HepG2 (cell line): ENCODE results near the gene SPAG9. TPM values are rescaled to one million over a fixed set of nuclear protein-coding genes. Genes with fewer than 3 reads are reported as not detected.

ENCODE experiments used
- ATAC-seq: fragments of 200-7000 bp; cut with Tn5 transposase; 3 replicates; pipeline ENCODE4 v1.9.1; 2020; ENCODE audit warnings: mild to moderate bottlenecking, moderate library complexity
- BruUV-seq: library from RNA; stranded (reverse); fragments of 400-500 nt; replicated peaks from 2 replicates; lab custom pipeline; 2021; lab: Mats Ljungman, UMichigan
- CTCF ChIA-PET: fragments of 300-600 bp; formaldehyde crosslinking; extraction: SDS; loops from one replicate; lab custom pipeline; 2021; ENCODE audit warnings: low total read pairs, inconsistent platforms, low intra/inter-chr PET ratio; lab: Yijun Ruan, JAX
- POLR2A ChIA-PET: fragments of 350-600 bp; sonication (Branson Sonifier 250); formaldehyde crosslinking; loops from one replicate; lab custom pipeline; 2020; ENCODE audit warnings: antibody characterized with exemption, inconsistent platforms; lab: Yijun Ruan, JAX
- DNase-seq: peaks from one replicate; pipeline ENCODE4 v3.0.0-alpha.2; 2015; ENCODE audit warnings: low spot score
- FAIRE-seq: peaks from 3 replicates; lab custom pipeline; 2011; peaks lifted over from hg19 to GRCh38; lab: Jason Lieb, UNC
- H2AFZ ChIP-seq: one replicate; pipeline ENCODE4 v1.6.1; 2011; ENCODE audit warnings: low read length, inconsistent platforms
- H3K27ac ChIP-seq: fragments of 300-600 bp; 3 replicates; pipeline ENCODE4 v1.8.0; 2011; ENCODE audit warnings: mixed run types, mild to moderate bottlenecking, mixed read lengths, low read length, inconsistent platforms; ENCODE audit not compliant: insufficient read depth; ENCODE audit errors: extremely low read length
- H3K27me3 ChIP-seq, 2 experiments: fragments of 200-600 bp in 1 of 2; 2 replicates in 1 of 2; 3 replicates in 1 of 2; pipeline versions ENCODE4 v1.6.0 to v1.8.0; 2011; ENCODE audit warnings: low read length in 2 of 2, mild to moderate bottlenecking in 2 of 2, moderate library complexity in 2 of 2, inconsistent platforms in 1 of 2; ENCODE audit not compliant: insufficient read depth in 2 of 2, control insufficient read depth in 1 of 2
- H3K36me3 ChIP-seq, 2 experiments: fragments of 200-600 bp in 1 of 2; replicated peaks in 1 of 2; 2 replicates in 1 of 2; 3 replicates in 1 of 2; pipeline versions ENCODE4 v1.5.1 to v1.8.0; 2011; ENCODE audit warnings: low read length in 2 of 2, inconsistent platforms in 1 of 2; ENCODE audit not compliant: insufficient read depth in 2 of 2, control insufficient read depth in 1 of 2
- H3K4me1 ChIP-seq: 2 replicates; pipeline ENCODE4 v1.5.1; 2012; ENCODE audit warnings: low read length, inconsistent platforms; ENCODE audit not compliant: insufficient read depth
- H3K4me2 ChIP-seq: 2 replicates; pipeline ENCODE4 v1.6.0; 2011; ENCODE audit warnings: low read depth, low read length, inconsistent platforms
- H3K4me3 ChIP-seq, 3 experiments: fragments of 200-600 bp in 1 of 3; sonication (generic), shearing (Covaris generic) in 1 of 3; replicated peaks in 1 of 3; 2 replicates each; pipeline ENCODE4 v1.5.1; 2011 to 2016; ENCODE audit warnings: low read length in 3 of 3, inconsistent platforms in 2 of 3, low read depth in 2 of 3, mild to moderate bottlenecking in 2 of 3, control low read depth in 1 of 3, mixed read lengths in 1 of 3; ENCODE audit not compliant: insufficient read depth in 1 of 3
- H3K79me2 ChIP-seq: one replicate; pipeline ENCODE4 v1.6.1; 2011; ENCODE audit warnings: low read length, inconsistent platforms; ENCODE audit not compliant: insufficient read depth
- H3K9ac ChIP-seq: 2 replicates; pipeline ENCODE4 v1.6.0; 2011; ENCODE audit warnings: mild to moderate bottlenecking, low read depth, low read length, inconsistent platforms; ENCODE audit not compliant: insufficient read depth
- H3K9me3 ChIP-seq: 2 replicates; pipeline ENCODE4 v1.5.1; 2012; ENCODE audit warnings: mild to moderate bottlenecking, low read length
- H4K20me1 ChIP-seq: 2 replicates; pipeline ENCODE4 v1.6.0; 2011; ENCODE audit warnings: inconsistent platforms, mild to moderate bottlenecking, low read length, moderate library complexity; ENCODE audit not compliant: insufficient read depth
- DNMT3B ChIP-seq: conservative IDR thresholded peaks from 2 replicates; pipeline ENCODE4 v1.6.1; 2016; ENCODE audit warnings: missing biosample characterization, control low read depth
- ERF ChIP-seq: IDR thresholded peaks from 2 replicates; pipeline ENCODE4 v1.6.1; 2018; ENCODE audit warnings: missing biosample characterization, missing genetic modification reagents
- FOSL1 ChIP-seq: sonication (generic); formaldehyde crosslinking; IDR thresholded peaks from 2 replicates; pipeline ENCODE4 v1.9.0; 2021; ENCODE audit warnings: missing genetic modification reagents, borderline replicate concordance
- GTF2F1 ChIP-seq: fragments of 150-350 bp; IDR thresholded peaks from 2 replicates; pipeline ENCODE4 v1.6.1; 2014; ENCODE audit warnings: low read length
- MAFG ChIP-seq: sonication (generic); formaldehyde crosslinking; IDR thresholded peaks from 2 replicates; pipeline ENCODE4 v1.5.1; 2020; ENCODE audit warnings: mild to moderate bottlenecking, missing genetic modification reagents
- MEF2D ChIP-seq: sonication (generic); formaldehyde crosslinking; IDR thresholded peaks from 2 replicates; pipeline ENCODE4 v1.5.1; 2020; ENCODE audit warnings: mild to moderate bottlenecking, missing genetic modification reagents
- MTERF4 ChIP-seq: sonication (generic); formaldehyde crosslinking; IDR thresholded peaks from 2 replicates; pipeline ENCODE4 v1.8.0; 2023; ENCODE audit warnings: mild to moderate bottlenecking, missing genetic modification reagents
- MTF1 ChIP-seq: sonication (generic); formaldehyde crosslinking; IDR thresholded peaks from 2 replicates; pipeline ENCODE4 v1.5.0; 2020; ENCODE audit warnings: missing genetic modification reagents
- PHB2 ChIP-seq: fragments of 450-650 bp; IDR thresholded peaks from 2 replicates; pipeline ENCODE4 v1.6.1; 2018; ENCODE audit not compliant: partially characterized antibody
- PLRG1 ChIP-seq: fragments of 450-650 bp; conservative IDR thresholded peaks from 2 replicates; pipeline ENCODE4 v1.6.1; 2016
- RBAK ChIP-seq: sonication (generic); formaldehyde crosslinking; IDR thresholded peaks from 2 replicates; pipeline ENCODE4 v1.5.1; 2020; ENCODE audit warnings: mild to moderate bottlenecking, missing genetic modification reagents
- RELA ChIP-seq: sonication (generic); formaldehyde crosslinking; IDR thresholded peaks from 2 replicates; pipeline ENCODE4 v1.4.0; 2020; ENCODE audit warnings: missing genetic modification reagents
- REPIN1 ChIP-seq: sonication (generic); formaldehyde crosslinking; IDR thresholded peaks from 2 replicates; pipeline ENCODE4 v1.8.0; 2022; ENCODE audit warnings: missing genetic modification reagents, low read depth, mild to moderate bottlenecking, borderline replicate concordance
- SRY ChIP-seq: sonication (generic); formaldehyde crosslinking; IDR thresholded peaks from 2 replicates; pipeline ENCODE4 v1.8.0; 2022; ENCODE audit warnings: mild to moderate bottlenecking, missing genetic modification reagents
- SSRP1 ChIP-seq: IDR thresholded peaks from 2 replicates; pipeline ENCODE4 v1.6.1; 2016; ENCODE audit warnings: control low read depth
- STAG1 ChIP-seq: sonication (generic); formaldehyde crosslinking; IDR thresholded peaks from 2 replicates; pipeline ENCODE4 v1.4.0; 2020; ENCODE audit warnings: missing genetic modification reagents
- TFAP4 ChIP-seq: sonication (generic); IDR thresholded peaks from 2 replicates; pipeline ENCODE4 v1.6.1; 2016; ENCODE audit warnings: low read depth, borderline replicate concordance
- ZFP82 ChIP-seq: sonication (generic); formaldehyde crosslinking; IDR thresholded peaks from 2 replicates; pipeline ENCODE4 v1.5.1; 2020; ENCODE audit warnings: mild to moderate bottlenecking, missing genetic modification reagents, borderline replicate concordance
- ZNF124 ChIP-seq: sonication (generic); formaldehyde crosslinking; IDR thresholded peaks from 2 replicates; pipeline ENCODE4 v1.4.0; 2020; ENCODE audit warnings: missing genetic modification reagents
- ZNF430 ChIP-seq: sonication (generic); formaldehyde crosslinking; IDR thresholded peaks from 2 replicates; pipeline ENCODE4 v1.9.0; 2021; ENCODE audit warnings: mild to moderate bottlenecking, missing genetic modification reagents
- ZNF703 ChIP-seq: sonication (generic); formaldehyde crosslinking; IDR thresholded peaks from 2 replicates; pipeline ENCODE4 v1.5.1; 2020; ENCODE audit warnings: missing genetic modification reagents, mild to moderate bottlenecking, moderate library complexity, borderline replicate concordance
- ZSCAN9 ChIP-seq: IDR thresholded peaks from 2 replicates; pipeline ENCODE4 v1.6.1; 2016; ENCODE audit warnings: borderline replicate concordance
- WGBS: methylation state at CpG from one replicate; pipeline ENCODE4 v1.1.6; 2017; ENCODE audit warnings: low lambda C conversion rate; 5-methylcytosine and 5-hydroxymethylcytosine counted together
- in situ Hi-C: cut with HindIII; loops from 2 replicates; pipeline ENCODE4 v1.10.0; 2017; ENCODE audit warnings: low pct_unique_long_range_greater_than_20kb; ENCODE audit not compliant: extremely low pct_ligation_motif_present
- intact Hi-C: fragments of 100-400 bp; cut with micrococcal nuclease; formaldehyde crosslinking; loops from one replicate; pipeline ENCODE4 v1.10.0; 2022; ENCODE audit not compliant: unreplicated experiment
- polyA plus RNA-seq, 8 experiments: library from polyadenylated mRNA; depleted of rRNA in 3 of 8; stranded (reverse) in 7 of 8; unstranded in 1 of 8; fragments of >200 nt; fragmentation: Illumina TruSeq in 4 of 8; extraction: Trizol in 4 of 8; gene quantifications; 2 replicates each; pipeline versions ENCODE4 v1.2.1 to v1.2.3, GENCODE V29; 2011 to 2016; ENCODE audit warnings: low read depth in 4 of 8, missing spikeins in 1 of 8, mixed read lengths in 1 of 8; ENCODE audit not compliant: insufficient read depth in 1 of 8
- total RNA-seq, 5 experiments: library from RNA; depleted of rRNA; stranded (reverse); fragments of >200 nt; fragmentation: Illumina TruSeq; extraction: Trizol; gene quantifications; 2 replicates each; pipeline ENCODE4 v1.2.3, GENCODE V29; 2016; ENCODE audit warnings: low read depth in 1 of 5

SPAG9 gene
- total and polyA plus RNA-seq, 2 of the 13 experiments (the other 11 are each of a cell fraction or from before 2014, with no cell fraction given) = 43.2 to 78.6 TPM

GRCh38 chr17:51154176-51154575 is 33.5 kb upstream of the SPAG9 start:
- Histone ChIP-seq H3K4me3 (peak overlapping the region; percentile 81 to 94 (median 84)), H3K4me1 (peaks cover 46% of the 10 kb centered on the region), H4K20me1 (no peaks in the 10 kb centered on the region), H3K9ac (peak overlapping the region; percentile 88), H3K27me3 (no peaks in the 10 kb centered on the region; a peak in 1 of 5 replicates), H3K9me3 (no peaks in the 10 kb centered on the region), H2AFZ (peak overlapping the region; percentile 7), H3K36me3 (peaks cover 9 to 34% of the 10 kb centered on the region in 2 experiments), H3K27ac (peak overlapping the region; percentile 76), H3K79me2 (peaks cover 53% of the 10 kb centered on the region), H3K4me2 (peak overlapping the region; percentile 83)
- intact Hi-C loops = no loop called here
- ChIA-PET POLR2A (interaction anchor here (0.9 to 4.1 kb wide), 3 partner anchors 10 to 33 kb away, joined by 3 to 43 read pairs (median 13); partner anchors contain the start of genes NME2 and SPAG9), CTCF (interaction anchor here (3.3 kb wide), 1 partner anchor 154 kb away, joined by 38 read pairs; no protein-coding TSS in a partner anchor)
- DNase-seq (no peak), FAIRE-seq (no peak), ATAC-seq (peak; percentile 5)
- under 1% methylated on average over 6 of the region's 6 CpGs for WGBS
- in situ Hi-C loops = loop anchor here (5.0 kb wide), 1 partner anchor 152 kb away; no protein-coding TSS in a partner anchor
- BruUV-seq = TSS peak; percentile 55
- no peak for TF ChIP-seq STAG1 (CRISPR knock-in tag)
- no peak for TF ChIP-seq ERF
- TF ChIP-seq PHB2 = no peak
- TF ChIP-seq MAFG = no peak
- no peak for TF ChIP-seq ZSCAN9
- TF ChIP-seq FOSL1 = no peak; the same call in 1 of the 2 replicates
- no peak for TF ChIP-seq MTERF4 (CRISPR knock-in tag)
- no peak for TF ChIP-seq ZNF124 (CRISPR knock-in tag)
- no peak for TF ChIP-seq MTF1 (CRISPR knock-in tag)
- TF ChIP-seq ZFP82 (CRISPR knock-in tag) = no peak
- TF ChIP-seq PLRG1 = no peak
- TF ChIP-seq GTF2F1 = 0 out of 2 replicates have a peak, but pooled peaks have one; percentile 26
- peak; percentile 16; the same call in 1 of the 2 replicates for TF ChIP-seq ZNF430 (CRISPR knock-in tag)
- TF ChIP-seq REPIN1 = no peak
- TF ChIP-seq SRY (CRISPR knock-in tag) = 0 out of 2 replicates have a peak, but pooled peaks have one; percentile 11
- no peak for TF ChIP-seq RBAK (CRISPR knock-in tag)
- no peak for TF ChIP-seq TFAP4
- TF ChIP-seq ZNF703 = no peak
- TF ChIP-seq RELA (CRISPR knock-in tag) = no peak
- no peak for TF ChIP-seq DNMT3B (CRISPR knock-in tag)
- TF ChIP-seq SSRP1 (CRISPR knock-in tag) = no peak
- no peak for TF ChIP-seq MEF2D (CRISPR knock-in tag)
